Caco-2 (cell line): ENCODE results near the gene UGGT2. TPM values are rescaled to one million over a fixed set of nuclear protein-coding genes. Genes with fewer than 3 reads are reported as not detected.
"Not testable (repeated sequence)": the region's sequence is repeated elsewhere in the genome, so short reads cannot be mapped to it uniquely, and the experiment has no call there.

ENCODE experiments used
- BruUV-seq: library from RNA; stranded (reverse); fragments of 400-500 nt; replicated peaks from 2 replicates; lab custom pipeline; 2021; lab: Mats Ljungman, UMichigan
- CTCF ChIA-PET: fragments of 300-600 bp; sonication (Branson Sonifier 250); formaldehyde crosslinking; loops from one replicate; lab custom pipeline; 2022; ENCODE audit warnings: antibody characterized with exemption; lab: Charles Lee
- POLR2A ChIA-PET: fragments of 300-600 bp; sonication (Branson Sonifier 250); formaldehyde crosslinking; loops from one replicate; lab custom pipeline; 2022; ENCODE audit warnings: antibody characterized with exemption; lab: Charles Lee
- DNase-seq, 2 experiments: peaks; one replicate each; pipeline versions ENCODE4 v3.0.0 to v3.0.0-alpha.2; 2020 to 2022
- H3K27me3 ChIP-seq: replicated peaks from 2 replicates; pipeline ENCODE4 v1.6.0; 2011; ENCODE audit warnings: low read length; ENCODE audit not compliant: control insufficient read depth, insufficient read depth
- H3K36me3 ChIP-seq: 2 replicates; pipeline ENCODE4 v1.5.1; 2011; ENCODE audit warnings: low read length; ENCODE audit not compliant: control insufficient read depth, insufficient read depth
- H3K4me1 ChIP-seq: fragments of 250-450 bp; sonication (Bioruptor Pico); 2 replicates; pipeline ENCODE4 v1.5.1; 2020; ENCODE audit warnings: mild to moderate bottlenecking
- H3K4me3 ChIP-seq: 2 replicates; pipeline ENCODE4 v1.5.1; 2011; ENCODE audit warnings: low read depth, mild to moderate bottlenecking, control low read depth, low read length
- H3K9me3 ChIP-seq: fragments of 250-450 bp; sonication (Bioruptor Pico); 2 replicates; pipeline ENCODE4 v1.5.1; 2020; ENCODE audit warnings: mild to moderate bottlenecking, moderate library complexity
- H3K27ac Mint-ChIP-seq: one replicate; pipeline ENCODE4 v1.8.0; 2022; ENCODE audit warnings: mixed read lengths; ENCODE audit not compliant: unreplicated experiment
- H3K27me3 Mint-ChIP-seq: one replicate; pipeline ENCODE4 v1.8.0; 2022; ENCODE audit warnings: mixed read lengths; ENCODE audit not compliant: insufficient read depth, unreplicated experiment
- H3K36me3 Mint-ChIP-seq: one replicate; pipeline ENCODE4 v1.8.0; 2022; ENCODE audit warnings: mild to moderate bottlenecking, mixed read lengths; ENCODE audit not compliant: insufficient read depth, unreplicated experiment
- H3K4me1 Mint-ChIP-seq: one replicate; pipeline ENCODE4 v1.8.0; 2022; ENCODE audit warnings: low read depth, mixed read lengths; ENCODE audit not compliant: unreplicated experiment
- H3K4me3 Mint-ChIP-seq: one replicate; pipeline ENCODE4 v1.8.0; 2022; ENCODE audit warnings: mild to moderate bottlenecking, moderate library complexity, mixed read lengths; ENCODE audit not compliant: unreplicated experiment
- H3K9me3 Mint-ChIP-seq: one replicate; pipeline ENCODE4 v1.8.0; 2022; ENCODE audit warnings: mixed read lengths; ENCODE audit not compliant: unreplicated experiment
- CTCF ChIP-seq, 2 experiments: fragments of 200-600 bp in 1 of 2; IDR thresholded peaks; 1 replicate in 1 of 2; 2 replicates in 1 of 2; pipeline versions ENCODE4 v1.5.1 to v1.8.0; 2011 to 2022; ENCODE audit warnings: antibody characterized with exemption in 1 of 2, control low read depth in 1 of 2, inconsistent platforms in 1 of 2, low read depth in 1 of 2, low read length in 1 of 2, mild to moderate bottlenecking in 1 of 2, moderate library complexity in 1 of 2; ENCODE audit not compliant: insufficient read depth in 1 of 2, severe bottlenecking in 1 of 2, unreplicated experiment in 1 of 2
- intact Hi-C: fragments of 100-400 bp; cut with micrococcal nuclease; formaldehyde crosslinking; loops from one replicate; pipeline ENCODE4 v1.10.0; 2022; ENCODE audit not compliant: unreplicated experiment
- total RNA-seq: library from RNA; stranded (reverse); gene quantifications from 2 replicates; pipeline ENCODE4 v1.2.3, GENCODE V29; 2022

UGGT2 gene
- total RNA-seq, 1 experiment from 2014 or later = 35.5 TPM

GRCh38 chr13:95779522-95779921 lies 273.7 kb downstream of the UGGT2 start:
- BruUV-seq = no TSS peak
- intact Hi-C loops = no loop called here
- no peaks in the 10 kb centered on the region for H3K4me1 Mint-ChIP-seq
- ChIA-PET CTCF (no interaction called here), POLR2A (no interaction called here)
- no peak overlapping the region for H3K27ac Mint-ChIP-seq
- DNase-seq = no peak
- H3K4me3 Mint-ChIP-seq = no peak overlapping the region
- Histone ChIP-seq H3K27me3 (no peaks in the 10 kb centered on the region), H3K4me3 (no peak overlapping the region), H3K36me3 (no peaks in the 10 kb centered on the region), H3K9me3 (peaks cover 3% of the 10 kb centered on the region; the same call in 1 of the 2 replicates), H3K4me1 (peaks cover 3% of the 10 kb centered on the region; the same call in 1 of the 2 replicates)
- no peaks in the 10 kb centered on the region for H3K27me3 Mint-ChIP-seq
- peaks cover 34% of the 10 kb centered on the region for H3K36me3 Mint-ChIP-seq
- no peak for TF ChIP-seq CTCF (IDR thresholded peaks at IDR 0.05; ENCODE audit: insufficient read depth in 1 of 2, low read depth in 1 of 2, low read length in 1 of 2, severe bottlenecking in 1 of 2, unreplicated experiment in 1 of 2)
- H3K9me3 Mint-ChIP-seq = no peaks in the 10 kb centered on the region

GRCh38 chr13:95771905-95772304 lies 281.3 kb downstream of the UGGT2 start:
- intact Hi-C loops = no loop called here
- BruUV-seq = no TSS peak
- no peak for DNase-seq
- Mint-ChIP-seq H3K4me3 (no peak overlapping the region), H3K4me1 (no peaks in the 10 kb centered on the region), H3K36me3 (peaks cover 5% of the 10 kb centered on the region), H3K27me3 (no peaks in the 10 kb centered on the region), H3K9me3 (no peaks in the 10 kb centered on the region), H3K27ac (no peak overlapping the region)
- Histone ChIP-seq H3K4me3 (no peak overlapping the region), H3K27me3 (no peaks in the 10 kb centered on the region), H3K4me1 (peaks cover 4% of the 10 kb centered on the region; the same call in 1 of the 2 replicates), H3K36me3 (0 out of 2 replicates have a peak, but pooled peaks cover 1% of the 10 kb centered on the region), H3K9me3 (no peaks in the 10 kb centered on the region)
- TF ChIP-seq CTCF (IDR thresholded peaks at IDR 0.05; ENCODE audit: insufficient read depth in 1 of 2, low read depth in 1 of 2, low read length in 1 of 2, severe bottlenecking in 1 of 2, unreplicated experiment in 1 of 2) = no peak
- POLR2A ChIA-PET = no interaction called here
- CTCF ChIA-PET = no interaction called here

GRCh38 chr13:95763601-95764000 lies 289.6 kb downstream of the UGGT2 start:
- TF ChIP-seq CTCF (IDR thresholded peaks at IDR 0.05; ENCODE audit: insufficient read depth in 1 of 2, low read depth in 1 of 2, low read length in 1 of 2, severe bottlenecking in 1 of 2, unreplicated experiment in 1 of 2) = no peak
- no peaks in the 10 kb centered on the region for H3K4me1 ChIP-seq
- CTCF ChIA-PET = no interaction called here
- H3K36me3 ChIP-seq = no peaks in the 10 kb centered on the region
- DNase-seq = no peak
- Mint-ChIP-seq H3K4me1 (no peaks in the 10 kb centered on the region), H3K36me3 (peaks cover 13% of the 10 kb centered on the region), H3K9me3 (no peaks in the 10 kb centered on the region), H3K4me3 (no peak overlapping the region), H3K27ac (no peak overlapping the region), H3K27me3 (no peaks in the 10 kb centered on the region)
- POLR2A ChIA-PET = no interaction called here
- no peaks in the 10 kb centered on the region for H3K27me3 ChIP-seq
- intact Hi-C loops = no loop called here
- H3K4me3 ChIP-seq = no peak overlapping the region
- H3K9me3 ChIP-seq = no peaks in the 10 kb centered on the region
- no TSS peak for BruUV-seq

- H3K27me3 ChIP-seq, H3K4me1 Mint-ChIP-seq, POLR2A ChIA-PET, H3K4me1 ChIP-seq, BruUV-seq, H3K4me3 Mint-ChIP-seq, H3K9me3 Mint-ChIP-seq, H3K27me3 Mint-ChIP-seq, H3K36me3 ChIP-seq, H3K4me3 ChIP-seq, CTCF ChIA-PET, H3K9me3 ChIP-seq, H3K27ac Mint-ChIP-seq, DNase-seq, intact Hi-C loops: not testable (repeated sequence)
- H3K36me3 Mint-ChIP-seq = peaks cover 13% of the 10 kb centered on the region
Observed at GRCh38 chr13:95762626-95763025, 290.6 kb downstream of the UGGT2 start.
